Erythroblast (primary cell): ENCODE measurements around the gene SLC16A9.

Experiments used
- GATA1 ChIP-seq: IDR thresholded peaks from 2 replicates; pipeline ENCODE4 v1.6.1; 2011; ENCODE audit warnings: low read depth, mild to moderate bottlenecking, control low read depth, low read length, moderate library complexity
- POLR2A ChIP-seq: IDR thresholded peaks from 2 replicates; pipeline ENCODE4 v1.6.1; 2011; ENCODE audit warnings: mild to moderate bottlenecking, low read length

GRCh38 chr10:59657724-59658123 lies 51.9 kb downstream of the SLC16A9 start:
- TF ChIP-seq POLR2A (no peak), GATA1 (no peak)
